SK-N-SH (cell line): ENCODE measurements around the gene RAB40A. TPM values are rescaled to one million over a fixed set of nuclear protein-coding genes. Genes with fewer than 3 reads are reported as not detected.
A peak's percentile ranks its signal among the peaks of the same experiment; 100 is the strongest.

Experiments used
- CTCF ChIA-PET: fragments of 300-600, 350-600 bp; formaldehyde crosslinking; extraction: SDS; loops from one replicate; lab custom pipeline; 2021; lab: Yijun Ruan, JAX
- POLR2A ChIA-PET: fragments of 350-600 bp; sonication (Branson Sonifier 250); formaldehyde crosslinking; extraction: SDS; loops from one replicate; lab custom pipeline; 2020; ENCODE audit warnings: antibody characterized with exemption, inconsistent platforms; lab: Yijun Ruan, JAX
- DNase-seq: peaks from one replicate; pipeline ENCODE4 v3.0.0; 2012
- H2AFZ ChIP-seq: fragments of 200-600 bp; sonication (generic); 2 replicates; pipeline ENCODE4 v1.8.1; 2016; ENCODE audit warnings: antibody characterized with exemption, mild to moderate bottlenecking, low read depth
- H3F3A ChIP-seq: fragments of 200-600 bp; sonication (generic); replicated peaks from 2 replicates; pipeline ENCODE3; 2016; ENCODE audit warnings: antibody characterized with exemption, mild to moderate bottlenecking; ENCODE audit not compliant: insufficient read depth
- H3K27ac ChIP-seq, 2 experiments: fragments of 200-500 bp in 1 of 2; fragments of 200-600 bp in 1 of 2; sonication (Bioruptor generic) in 1 of 2; sonication (generic), shearing (Covaris generic) in 1 of 2; 2 replicates each; pipeline versions ENCODE4 v1.5.1 to v1.6.1; 2014 to 2016; ENCODE audit warnings: low read depth in 2 of 2, inconsistent platforms in 1 of 2, low read length in 1 of 2, mild to moderate bottlenecking in 1 of 2, mixed read lengths in 1 of 2
- H3K27me3 ChIP-seq: fragments of 200-600 bp; sonication (generic), shearing (Covaris generic); 2 replicates; pipeline ENCODE4 v1.6.1; 2016; ENCODE audit warnings: mixed run types; ENCODE audit not compliant: insufficient read depth
- H3K36me3 ChIP-seq, 2 experiments: fragments of 200-500 bp in 1 of 2; fragments of 200-600 bp in 1 of 2; sonication (Bioruptor generic) in 1 of 2; sonication (generic) in 1 of 2; replicated peaks in 1 of 2; 2 replicates each; pipeline versions ENCODE3 to v1.5.1; 2014 to 2016; ENCODE audit warnings: low read length in 1 of 2, mild to moderate bottlenecking in 1 of 2; ENCODE audit not compliant: insufficient read depth in 2 of 2, control insufficient read depth in 1 of 2
- H3K4me1 ChIP-seq, 2 experiments: fragments of 200-500 bp in 1 of 2; fragments of 200-600 bp in 1 of 2; sonication (Bioruptor generic) in 1 of 2; sonication (generic), shearing (Covaris generic) in 1 of 2; 2 replicates each; pipeline versions ENCODE4 v1.5.1 to v1.6.1; 2014 to 2016; ENCODE audit warnings: low read depth in 1 of 2, low read length in 1 of 2, mixed run types in 1 of 2; ENCODE audit not compliant: insufficient read depth in 2 of 2, control insufficient read depth in 1 of 2
- H3K4me2 ChIP-seq: fragments of 200-600 bp; sonication (generic), shearing (Covaris generic); 2 replicates; pipeline ENCODE4 v1.6.1; 2017; ENCODE audit warnings: mixed run types
- H3K4me3 ChIP-seq, 2 experiments: fragments of 200-500 bp in 1 of 2; fragments of 200-600 bp in 1 of 2; sonication (Bioruptor generic) in 1 of 2; sonication (generic), shearing (Covaris generic) in 1 of 2; 2 replicates each; pipeline versions ENCODE4 v1.5.1 to v1.8.1; 2014 to 2016; ENCODE audit warnings: low read depth in 2 of 2, inconsistent platforms in 1 of 2, low read length in 1 of 2, mild to moderate bottlenecking in 1 of 2, mixed read lengths in 1 of 2, moderate library complexity in 1 of 2
- H3K79me2 ChIP-seq: fragments of 200-600 bp; sonication (generic); 2 replicates; pipeline ENCODE4 v1.8.1; 2017; ENCODE audit warnings: mild to moderate bottlenecking; ENCODE audit not compliant: insufficient read depth
- H3K9ac ChIP-seq: fragments of 200-600 bp; sonication (generic); 2 replicates; pipeline ENCODE4 v1.6.1; 2017; ENCODE audit warnings: mixed run types
- H3K9me2 ChIP-seq: fragments of 200-600 bp; sonication (generic); 2 replicates; pipeline ENCODE4 v1.6.1; 2017; ENCODE audit warnings: mixed run types
- H3K9me3 ChIP-seq: fragments of 200-600 bp; sonication (generic); 2 replicates; pipeline ENCODE4 v1.6.1; 2017; ENCODE audit warnings: mixed run types, mild to moderate bottlenecking, moderate library complexity
- H4K20me1 ChIP-seq: fragments of 200-600 bp; sonication (generic); 2 replicates; pipeline ENCODE4 v1.6.1; 2017; ENCODE audit warnings: mild to moderate bottlenecking, mixed run types; ENCODE audit not compliant: insufficient read depth
- ELF1 ChIP-seq: IDR thresholded peaks from 2 replicates; pipeline ENCODE4 v1.4.0; 2012
- EP300 ChIP-seq, 2 experiments: IDR thresholded peaks; 2 replicates each; pipeline versions ENCODE4 v1.4.0 to v1.6.1; 2012; ENCODE audit warnings: borderline replicate concordance in 1 of 2, low read depth in 1 of 2, low read length in 1 of 2
- EZH2phosphoT487 ChIP-seq: fragments of 200-600 bp; sonication (generic); IDR thresholded peaks from 2 replicates; pipeline ENCODE4 v1.6.1; 2017; ENCODE audit warnings: low read depth, mixed run types, mild to moderate bottlenecking, antibody characterized with exemption, moderate library complexity, borderline replicate concordance
- FOSL2 ChIP-seq: IDR thresholded peaks from 2 replicates; pipeline ENCODE4 v1.4.0; 2012; ENCODE audit warnings: low read depth, mild to moderate bottlenecking, moderate library complexity, borderline replicate concordance
- FOXJ3 ChIP-seq: sonication (generic); formaldehyde crosslinking; IDR thresholded peaks from 2 replicates; pipeline ENCODE4 v1.5.1; 2020; ENCODE audit warnings: mild to moderate bottlenecking, missing genetic modification reagents
- FOXM1 ChIP-seq: IDR thresholded peaks from 2 replicates; pipeline ENCODE4 v1.4.0; 2012; ENCODE audit warnings: low read depth, mild to moderate bottlenecking
- GATA2 ChIP-seq: sonication (generic); formaldehyde crosslinking; IDR thresholded peaks from 2 replicates; pipeline ENCODE4 v1.5.0; 2020; ENCODE audit warnings: mild to moderate bottlenecking, missing genetic modification reagents
- JUND ChIP-seq: IDR thresholded peaks from 2 replicates; pipeline ENCODE4 v1.4.0; 2012
- MEF2A ChIP-seq: IDR thresholded peaks from 2 replicates; pipeline ENCODE4 v1.4.0; 2012; ENCODE audit warnings: low read depth, borderline replicate concordance
- NRF1 ChIP-seq: IDR thresholded peaks from 2 replicates; pipeline ENCODE4 v1.6.1; 2012; ENCODE audit warnings: low read depth, mild to moderate bottlenecking, low read length
- RAD21 ChIP-seq: IDR thresholded peaks from 2 replicates; pipeline ENCODE4 v1.6.1; 2012; ENCODE audit warnings: mild to moderate bottlenecking, low read length
- RCOR1 ChIP-seq: fragments of 150-350 bp; IDR thresholded peaks from 2 replicates; pipeline ENCODE4 v1.6.1; 2017; ENCODE audit warnings: antibody characterized with exemption, low read length
- RXRA ChIP-seq: IDR thresholded peaks from 2 replicates; pipeline ENCODE4 v1.4.0; 2012; ENCODE audit warnings: low read depth, mild to moderate bottlenecking, borderline replicate concordance
- SMC3 ChIP-seq: IDR thresholded peaks from 2 replicates; pipeline ENCODE4 v1.6.1; 2012; ENCODE audit warnings: low read depth, low read length, improper control_type of control experiment
- TAF1 ChIP-seq: IDR thresholded peaks from 2 replicates; pipeline ENCODE4 v1.6.1; 2012; ENCODE audit warnings: low read depth, mild to moderate bottlenecking, low read length, moderate library complexity, borderline replicate concordance
- YY1 ChIP-seq: IDR thresholded peaks from 2 replicates; pipeline ENCODE4 v1.4.0; 2012; ENCODE audit warnings: low read depth, mild to moderate bottlenecking
- WGBS: methylation state at CpG from one replicate; pipeline ENCODE4 v1.1.6; 2017; ENCODE audit warnings: low lambda C conversion rate; 5-methylcytosine and 5-hydroxymethylcytosine counted together
- polyA plus RNA-seq, 3 experiments: library from polyadenylated mRNA; depleted of rRNA; stranded (reverse); fragments of >200 nt; gene quantifications; 2 replicates each; pipeline ENCODE4 v1.2.3, GENCODE V29; 2012
- TF ChIP-seq, protein P1 (sequence below): IDR thresholded peaks from 2 replicates; pipeline ENCODE4 v1.4.0; 2012; ENCODE audit warnings: low read depth, borderline replicate concordance
- TF ChIP-seq, protein P2 (sequence below): fragments of 200-600 bp; sonication (generic); IDR thresholded peaks from 2 replicates; pipeline ENCODE4 v1.6.1; 2017; ENCODE audit warnings: antibody characterized with exemption, mild to moderate bottlenecking, moderate library complexity
- TF ChIP-seq, protein P3 (sequence below): IDR thresholded peaks from 2 replicates; pipeline ENCODE4 v1.6.1; 2012; ENCODE audit warnings: mild to moderate bottlenecking, low read depth, low read length, moderate library complexity

RAB40A gene
- polyA plus RNA-seq, 1 of the 3 experiments (the other 2 are of a cell fraction): 0.30 TPM

DNA sequence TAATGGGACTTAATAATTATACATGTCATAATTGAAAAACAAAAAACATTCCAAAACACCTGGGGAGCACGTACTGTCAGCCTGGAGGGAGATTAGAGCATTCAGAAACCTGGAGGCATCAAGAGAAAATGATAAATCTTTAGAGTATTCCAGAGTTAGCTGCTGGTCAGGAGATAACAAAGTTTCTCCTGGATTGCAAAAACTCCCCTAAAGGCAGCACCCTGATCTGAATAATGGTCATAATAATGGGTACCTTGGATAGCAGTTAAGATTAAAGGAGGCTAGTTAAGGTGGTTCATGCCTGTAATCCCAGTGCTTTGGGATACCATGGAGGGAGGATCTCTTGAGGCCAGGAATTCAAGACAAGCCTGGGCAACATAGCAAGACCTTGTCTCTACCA, 15.9 kb upstream of the RAB40A start:
- ChIA-PET CTCF (interaction anchor here (1.2 to 3.2 kb wide), 2 partner anchors 95 to 238 kb away, joined by 3 to 13 read pairs; no protein-coding TSS in a partner anchor), POLR2A (no interaction called here)
- H3K9me3 ChIP-seq: no peaks in the 10 kb centered on the region
- no peak for TF ChIP-seq GATA2 (CRISPR knock-in tag)
- no peak for TF ChIP-seq JUND
- TF ChIP-seq YY1: no peak
- TF ChIP-seq MEF2A: no peak
- TF ChIP-seq TAF1: no peak
- TF ChIP-seq FOSL2: no peak
- TF ChIP-seq, protein P1, sequence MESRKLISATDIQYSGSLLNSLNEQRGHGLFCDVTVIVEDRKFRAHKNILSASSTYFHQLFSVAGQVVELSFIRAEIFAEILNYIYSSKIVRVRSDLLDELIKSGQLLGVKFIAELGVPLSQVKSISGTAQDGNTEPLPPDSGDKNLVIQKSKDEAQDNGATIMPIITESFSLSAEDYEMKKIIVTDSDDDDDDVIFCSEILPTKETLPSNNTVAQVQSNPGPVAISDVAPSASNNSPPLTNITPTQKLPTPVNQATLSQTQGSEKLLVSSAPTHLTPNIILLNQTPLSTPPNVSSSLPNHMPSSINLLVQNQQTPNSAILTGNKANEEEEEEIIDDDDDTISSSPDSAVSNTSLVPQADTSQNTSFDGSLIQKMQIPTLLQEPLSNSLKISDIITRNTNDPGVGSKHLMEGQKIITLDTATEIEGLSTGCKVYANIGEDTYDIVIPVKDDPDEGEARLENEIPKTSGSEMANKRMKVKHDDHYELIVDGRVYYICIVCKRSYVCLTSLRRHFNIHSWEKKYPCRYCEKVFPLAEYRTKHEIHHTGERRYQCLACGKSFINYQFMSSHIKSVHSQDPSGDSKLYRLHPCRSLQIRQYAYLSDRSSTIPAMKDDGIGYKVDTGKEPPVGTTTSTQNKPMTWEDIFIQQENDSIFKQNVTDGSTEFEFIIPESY: no peak
- no peak for TF ChIP-seq RCOR1
- no peak for TF ChIP-seq FOXM1
- TF ChIP-seq EZH2phosphoT487: no peak
- no peak for TF ChIP-seq NRF1
- TF ChIP-seq EP300 (IDR thresholded peaks at IDR 0.05; ENCODE audit: borderline replicate concordance in 1 of 2, low read depth in 1 of 2, low read length in 1 of 2): no peak
- no peak for TF ChIP-seq FOXJ3 (CRISPR knock-in tag)
- no peak for TF ChIP-seq RXRA
- TF ChIP-seq ELF1: no peak
- no peak for TF ChIP-seq RAD21
- no peak overlapping the region for H3K27ac ChIP-seq
- H3K4me3 ChIP-seq: no peak overlapping the region
- no peaks in the 10 kb centered on the region for H3K36me3 ChIP-seq
- no peak overlapping the region for H2AFZ ChIP-seq
- peaks cover 0 to 7% of the 10 kb centered on the region in 2 experiments; a peak in 1 of 4 replicates for H3K4me1 ChIP-seq
- DNase-seq: no peak
- peaks cover 14% of the 10 kb centered on the region for H3F3A ChIP-seq
- no peaks in the 10 kb centered on the region for H4K20me1 ChIP-seq
- H3K27me3 ChIP-seq: no peaks in the 10 kb centered on the region
- H3K79me2 ChIP-seq: no peaks in the 10 kb centered on the region
- H3K9ac ChIP-seq: no peak overlapping the region
- WGBS: 42% methylated on average over 1 of the region's 1 CpG
- H3K9me2 ChIP-seq: no peaks in the 10 kb centered on the region
- no peak overlapping the region for H3K4me2 ChIP-seq

DNA sequence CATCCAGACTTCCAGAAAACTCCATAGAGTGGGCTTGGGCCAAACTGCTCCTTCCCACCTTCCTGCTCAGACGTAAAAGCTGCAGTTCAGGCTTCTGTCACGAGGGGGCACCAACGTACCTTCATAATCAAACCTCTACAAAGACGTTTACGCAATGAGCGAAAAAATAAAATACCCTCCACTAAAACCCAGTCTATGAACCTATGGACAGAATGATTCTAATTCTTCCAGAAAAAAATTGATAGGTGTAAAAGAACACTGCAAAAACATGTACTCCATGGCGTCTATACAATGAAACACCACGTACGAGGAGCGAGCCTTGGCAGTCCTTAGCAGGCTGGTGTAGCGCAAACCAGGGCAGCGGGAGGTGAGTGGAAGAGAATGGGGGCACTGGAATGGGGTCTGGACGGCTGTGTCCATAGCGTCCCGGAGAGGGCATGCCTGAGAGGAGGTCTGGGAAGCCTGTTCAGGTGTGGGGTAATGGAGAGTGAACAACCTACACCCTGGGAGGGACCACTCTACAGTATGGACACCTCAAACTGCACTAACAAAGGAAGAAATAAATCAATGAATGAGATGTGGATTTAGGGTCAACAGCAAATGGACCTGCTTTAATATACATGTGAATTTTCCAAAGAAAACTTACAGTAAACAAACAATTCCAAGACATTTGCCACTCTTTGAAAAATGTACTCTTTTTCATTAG, 14.4 kb upstream of the RAB40A start:
- WGBS: 22% methylated on average over 15 of the region's 15 CpGs
- TF ChIP-seq RAD21 (peak; percentile 88), JUND (no peak), SMC3 (peak; percentile 53), TAF1 (no peak)
- TF ChIP-seq, protein P2, sequence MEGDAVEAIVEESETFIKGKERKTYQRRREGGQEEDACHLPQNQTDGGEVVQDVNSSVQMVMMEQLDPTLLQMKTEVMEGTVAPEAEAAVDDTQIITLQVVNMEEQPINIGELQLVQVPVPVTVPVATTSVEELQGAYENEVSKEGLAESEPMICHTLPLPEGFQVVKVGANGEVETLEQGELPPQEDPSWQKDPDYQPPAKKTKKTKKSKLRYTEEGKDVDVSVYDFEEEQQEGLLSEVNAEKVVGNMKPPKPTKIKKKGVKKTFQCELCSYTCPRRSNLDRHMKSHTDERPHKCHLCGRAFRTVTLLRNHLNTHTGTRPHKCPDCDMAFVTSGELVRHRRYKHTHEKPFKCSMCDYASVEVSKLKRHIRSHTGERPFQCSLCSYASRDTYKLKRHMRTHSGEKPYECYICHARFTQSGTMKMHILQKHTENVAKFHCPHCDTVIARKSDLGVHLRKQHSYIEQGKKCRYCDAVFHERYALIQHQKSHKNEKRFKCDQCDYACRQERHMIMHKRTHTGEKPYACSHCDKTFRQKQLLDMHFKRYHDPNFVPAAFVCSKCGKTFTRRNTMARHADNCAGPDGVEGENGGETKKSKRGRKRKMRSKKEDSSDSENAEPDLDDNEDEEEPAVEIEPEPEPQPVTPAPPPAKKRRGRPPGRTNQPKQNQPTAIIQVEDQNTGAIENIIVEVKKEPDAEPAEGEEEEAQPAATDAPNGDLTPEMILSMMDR: peak; percentile 92
- TF ChIP-seq, protein P3, sequence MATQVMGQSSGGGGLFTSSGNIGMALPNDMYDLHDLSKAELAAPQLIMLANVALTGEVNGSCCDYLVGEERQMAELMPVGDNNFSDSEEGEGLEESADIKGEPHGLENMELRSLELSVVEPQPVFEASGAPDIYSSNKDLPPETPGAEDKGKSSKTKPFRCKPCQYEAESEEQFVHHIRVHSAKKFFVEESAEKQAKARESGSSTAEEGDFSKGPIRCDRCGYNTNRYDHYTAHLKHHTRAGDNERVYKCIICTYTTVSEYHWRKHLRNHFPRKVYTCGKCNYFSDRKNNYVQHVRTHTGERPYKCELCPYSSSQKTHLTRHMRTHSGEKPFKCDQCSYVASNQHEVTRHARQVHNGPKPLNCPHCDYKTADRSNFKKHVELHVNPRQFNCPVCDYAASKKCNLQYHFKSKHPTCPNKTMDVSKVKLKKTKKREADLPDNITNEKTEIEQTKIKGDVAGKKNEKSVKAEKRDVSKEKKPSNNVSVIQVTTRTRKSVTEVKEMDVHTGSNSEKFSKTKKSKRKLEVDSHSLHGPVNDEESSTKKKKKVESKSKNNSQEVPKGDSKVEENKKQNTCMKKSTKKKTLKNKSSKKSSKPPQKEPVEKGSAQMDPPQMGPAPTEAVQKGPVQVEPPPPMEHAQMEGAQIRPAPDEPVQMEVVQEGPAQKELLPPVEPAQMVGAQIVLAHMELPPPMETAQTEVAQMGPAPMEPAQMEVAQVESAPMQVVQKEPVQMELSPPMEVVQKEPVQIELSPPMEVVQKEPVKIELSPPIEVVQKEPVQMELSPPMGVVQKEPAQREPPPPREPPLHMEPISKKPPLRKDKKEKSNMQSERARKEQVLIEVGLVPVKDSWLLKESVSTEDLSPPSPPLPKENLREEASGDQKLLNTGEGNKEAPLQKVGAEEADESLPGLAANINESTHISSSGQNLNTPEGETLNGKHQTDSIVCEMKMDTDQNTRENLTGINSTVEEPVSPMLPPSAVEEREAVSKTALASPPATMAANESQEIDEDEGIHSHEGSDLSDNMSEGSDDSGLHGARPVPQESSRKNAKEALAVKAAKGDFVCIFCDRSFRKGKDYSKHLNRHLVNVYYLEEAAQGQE: no peak
- TF ChIP-seq, all 33 proteins: peak for 3
- Histone ChIP-seq H2AFZ (0 out of 2 replicates have a peak overlapping the region, but pooled peaks have one; percentile 12), H4K20me1 (no peaks in the 10 kb centered on the region), H3K9ac (no peak overlapping the region), H3K4me2 (peak overlapping the region; percentile 12; the same call in 1 of the 2 replicates), H3K9me2 (no peaks in the 10 kb centered on the region), H3K9me3 (no peaks in the 10 kb centered on the region), H3K4me3 (peak overlapping the region in 1 of 2 experiments; percentile 31; a peak in 1 of 4 replicates), H3K27me3 (no peaks in the 10 kb centered on the region), H3K79me2 (no peaks in the 10 kb centered on the region), H3K4me1 (peaks cover 0 to 7% of the 10 kb centered on the region in 2 experiments; a peak in 1 of 4 replicates), H3K36me3 (no peaks in the 10 kb centered on the region), H3F3A (peaks cover 14% of the 10 kb centered on the region), H3K27ac (peak overlapping the region in 1 of 2 experiments; percentile 53; a peak in 1 of 4 replicates)
- peak; percentile 25 for DNase-seq
- ChIA-PET POLR2A (no interaction called here), CTCF (interaction anchor here (0.7 to 3.2 kb wide), 13 partner anchors 10 to 737 kb away, joined by 3 to 13 read pairs (median 5); no protein-coding TSS in a partner anchor)
